Measurements from ENCODE around the gene ARID3A.
A peak's percentile ranks its signal among the peaks of the same experiment; 100 is the strongest.
"Not testable (repeated sequence)": the region's sequence is repeated elsewhere in the genome, so short reads cannot be mapped to it uniquely, and the experiment has no call there.

ARID3A gene

DNA sequence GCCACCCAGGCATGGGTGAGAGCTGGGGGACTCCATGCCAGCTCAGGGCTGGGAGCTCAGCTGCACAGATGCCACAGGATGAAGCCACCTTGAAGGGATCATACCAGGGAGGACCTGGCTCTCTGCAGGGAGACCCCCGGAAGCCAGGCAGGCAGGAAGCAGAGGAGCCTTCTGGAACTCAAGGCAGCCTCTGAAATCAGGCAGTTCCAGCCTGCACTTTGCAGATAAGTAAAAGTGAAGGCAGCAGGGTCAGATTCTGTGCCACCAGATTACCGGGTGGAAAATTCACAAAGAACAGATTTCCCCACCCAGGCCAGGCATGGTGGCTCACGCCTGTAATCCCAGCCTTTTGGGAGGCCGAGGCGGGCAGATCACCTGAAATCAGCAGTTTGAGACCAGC, 92.6 kb downstream of the ARID3A start:
- no peak for DNase-seq (ENCODE audit: low spot score)
- TF ChIP-seq CTCF (IDR thresholded peaks at IDR 0.05; ENCODE audit: borderline replicate concordance, control extremely low read depth, extremely low read depth, insufficient read depth, missing control alignments): no peak
- in situ Hi-C loops (cut with MboI; ENCODE audit: low sequenced_read_pairs, unreplicated experiment): no loop called here

GRCh38 chr19:1018932-1019615, 93.2 kb downstream of the ARID3A start:
- in situ Hi-C loops (cut with MboI; ENCODE audit: low sequenced_read_pairs, unreplicated experiment): no loop called here
- TF ChIP-seq CTCF (IDR thresholded peaks at IDR 0.05; ENCODE audit: borderline replicate concordance, control extremely low read depth, extremely low read depth, insufficient read depth, missing control alignments): no peak
- no peak for DNase-seq (ENCODE audit: low spot score)

DNA sequence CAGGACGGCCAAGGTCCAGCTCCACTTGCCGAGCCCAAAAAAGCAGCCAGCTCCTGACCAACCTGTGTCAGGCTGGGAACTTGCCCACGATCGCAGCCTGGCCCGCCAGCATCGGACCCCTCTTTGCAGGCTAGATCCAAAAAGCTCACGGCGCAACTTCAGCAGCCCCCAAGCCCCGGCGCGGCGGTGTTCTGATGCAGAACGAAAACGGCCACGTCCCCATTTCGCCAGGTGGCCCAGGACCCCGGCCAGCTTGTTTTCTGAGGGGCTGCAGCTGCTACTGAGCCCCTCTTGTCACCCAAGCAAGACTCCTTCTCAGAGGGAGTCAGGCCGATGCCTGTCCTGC, 93.8 kb downstream of the ARID3A start:
- in situ Hi-C loops (cut with MboI; ENCODE audit: low sequenced_read_pairs, unreplicated experiment): no loop called here
- no peak for TF ChIP-seq CTCF (IDR thresholded peaks at IDR 0.05; ENCODE audit: borderline replicate concordance, control extremely low read depth, extremely low read depth, insufficient read depth, missing control alignments)
- no peak for DNase-seq (ENCODE audit: low spot score)

DNA sequence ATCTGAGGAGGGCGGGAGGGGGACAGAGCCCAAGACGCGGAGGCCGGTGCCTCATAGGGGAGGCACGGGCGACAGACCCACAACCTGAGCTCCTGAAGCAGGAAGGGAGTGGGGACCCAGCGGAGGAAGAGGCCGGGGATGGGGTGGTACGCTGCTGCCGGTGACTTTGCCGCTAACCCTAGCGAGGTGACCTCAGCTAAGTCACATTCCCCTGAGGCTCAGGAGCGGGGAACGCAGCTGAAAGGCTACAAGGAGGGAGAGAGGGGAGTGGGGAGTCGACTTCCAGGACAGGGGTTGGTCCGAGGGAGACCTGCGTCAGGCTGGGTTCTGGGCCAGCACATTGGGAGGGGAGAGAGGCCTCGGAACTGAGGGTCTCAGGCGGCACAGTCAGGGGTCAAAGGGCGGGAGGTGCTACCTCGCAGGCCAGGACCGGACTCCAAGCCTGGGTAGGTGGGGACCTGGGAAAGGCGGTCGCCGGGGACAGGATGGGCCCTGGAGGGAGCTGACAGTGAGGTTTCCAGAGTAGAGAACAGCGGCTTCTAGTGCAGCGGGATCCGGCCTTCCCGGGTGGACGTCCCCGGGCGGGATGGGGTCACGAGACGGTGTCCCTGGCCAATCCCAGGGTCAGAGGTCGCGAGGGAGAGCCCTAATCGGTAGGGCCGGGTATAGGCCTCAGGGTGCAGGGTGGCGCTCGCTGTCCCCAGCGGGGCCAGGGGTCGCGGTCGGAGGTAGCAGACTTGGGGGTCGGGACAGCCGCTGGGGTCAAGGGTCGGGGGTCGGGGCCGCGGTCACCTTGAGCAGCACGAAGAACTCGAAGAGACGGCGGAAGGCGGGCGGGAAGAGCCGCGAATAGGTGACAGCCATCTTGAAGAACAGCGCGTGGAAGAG, 94.4 kb downstream of the ARID3A start:
- no peak for TF ChIP-seq CTCF (IDR thresholded peaks at IDR 0.05; ENCODE audit: borderline replicate concordance, control extremely low read depth, extremely low read depth, insufficient read depth, missing control alignments)
- DNase-seq (ENCODE audit: low spot score): no peak
- in situ Hi-C loops (cut with MboI; ENCODE audit: low sequenced_read_pairs, unreplicated experiment): no loop called here

DNA sequence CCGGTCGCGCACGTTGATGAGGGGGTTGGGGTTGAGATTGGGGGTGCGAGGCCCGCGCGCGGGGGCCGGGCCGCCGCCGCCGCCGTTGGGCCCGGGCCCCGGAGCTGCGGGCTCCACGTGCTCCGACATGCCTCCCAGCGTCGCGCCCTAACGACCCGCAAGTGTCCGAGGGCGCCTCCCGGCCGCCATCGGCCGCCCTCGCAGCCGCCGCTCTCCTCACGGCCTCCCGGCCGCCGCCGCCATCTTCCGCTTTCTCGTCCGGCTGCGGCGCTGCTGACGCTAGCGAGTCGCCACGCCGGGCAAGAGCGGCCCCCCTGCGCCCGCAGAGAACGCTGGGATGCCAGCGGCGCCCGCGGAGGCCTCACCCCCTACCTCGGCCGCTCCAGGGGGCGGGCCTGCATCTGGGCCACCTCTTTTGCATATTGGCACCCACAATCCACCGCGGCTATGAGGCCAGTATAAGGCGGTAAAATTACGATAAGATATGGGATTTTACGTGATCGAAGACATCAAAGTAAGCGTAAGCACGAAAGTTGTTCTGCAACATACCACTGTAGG, 95.1 kb downstream of the ARID3A start, which contains the start of gene TMEM259:
TMEM259 (minus strand) TSS at position 256 of the 558 bp plus-strand sequence; CDS start at position 129, 127 bp downstream.
- DNase-seq (ENCODE audit: low spot score): peak; percentile 98
- in situ Hi-C loops (cut with MboI; ENCODE audit: low sequenced_read_pairs, unreplicated experiment): no loop called here
- TF ChIP-seq CTCF (IDR thresholded peaks at IDR 0.05; ENCODE audit: borderline replicate concordance, control extremely low read depth, extremely low read depth, insufficient read depth, missing control alignments): no peak

DNA sequence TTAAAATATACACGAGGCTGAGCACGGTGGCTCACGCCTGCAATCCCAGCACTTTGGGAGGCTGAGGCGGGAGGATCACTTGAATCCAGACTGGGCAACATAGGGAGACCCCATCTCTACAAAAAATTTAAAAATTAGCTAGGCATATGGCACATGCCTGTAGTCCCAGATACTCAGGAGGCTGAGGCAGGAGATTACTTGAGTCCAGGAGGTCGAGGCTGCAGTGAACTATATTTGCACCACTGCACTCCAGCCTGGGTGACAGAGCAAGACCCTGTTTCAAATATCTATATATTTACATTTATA, 98.0 kb downstream of the ARID3A start:
- not testable (repeated sequence) for DNase-seq (ENCODE audit: low spot score)

GRCh38 chr19:1025080-1025479, 99.2 kb downstream of the ARID3A start:
- DNase-seq (ENCODE audit: low spot score); in situ Hi-C loops (cut with MboI; ENCODE audit: low sequenced_read_pairs, unreplicated experiment): not testable (repeated sequence)

More for the DNA sequence above, 98.0 kb downstream of the ARID3A start:
- in situ Hi-C loops (cut with MboI; ENCODE audit: low sequenced_read_pairs, unreplicated experiment): not testable (repeated sequence)
